Activated CD8-positive, alpha-beta T cell treated with anti-CD3 and anti-CD28 coated beads for 36 hours (primary cell): Measurements from ENCODE around the gene DLGAP1. TPM values are rescaled to one million over a fixed set of nuclear protein-coding genes. Genes with fewer than 3 reads are reported as not detected.

Experiments
- ATAC-seq: fragments of 200-7000 bp; cut with Tn5 transposase; one replicate; pipeline ENCODE4 v1.10.0; 2021; ENCODE audit warnings: mild to moderate bottlenecking, moderate library complexity
- CTCF ChIA-PET: fragments of 350-600 bp; sonication (Branson Sonifier 250); formaldehyde crosslinking; loops from one replicate; lab custom pipeline; 2021; ENCODE audit warnings: antibody characterized with exemption; lab: Charles Lee
- POLR2A ChIA-PET: fragments of 350-600 bp; sonication (Branson Sonifier 250); formaldehyde crosslinking; loops from one replicate; lab custom pipeline; 2021; ENCODE audit warnings: antibody characterized with exemption; lab: Charles Lee
- DNase-seq: peaks from one replicate; pipeline ENCODE4 v3.0.0-alpha.2; 2020
- H3K27ac Mint-ChIP-seq: one replicate; pipeline ENCODE4 v1.8.0; 2021; ENCODE audit warnings: mild to moderate bottlenecking, mixed read lengths
- H3K27me3 Mint-ChIP-seq: one replicate; pipeline ENCODE4 v1.8.0; 2021; ENCODE audit warnings: mixed read lengths
- H3K36me3 Mint-ChIP-seq: one replicate; pipeline ENCODE4 v1.8.0; 2021; ENCODE audit warnings: low read depth, mixed read lengths
- H3K4me1 Mint-ChIP-seq: one replicate; pipeline ENCODE4 v1.8.0; 2021; ENCODE audit warnings: low read depth, mixed read lengths
- H3K4me3 Mint-ChIP-seq: one replicate; pipeline ENCODE4 v1.8.0; 2021; ENCODE audit warnings: mild to moderate bottlenecking, moderate library complexity, mixed read lengths
- H3K9me3 Mint-ChIP-seq: one replicate; pipeline ENCODE4 v1.8.0; 2021; ENCODE audit warnings: mixed read lengths
- CTCF ChIP-seq: fragments of 200-600 bp; IDR thresholded peaks from one replicate; pipeline ENCODE4 v1.8.0; 2022; ENCODE audit warnings: antibody characterized with exemption, mild to moderate bottlenecking
- intact Hi-C: fragments of 100-400 bp; cut with micrococcal nuclease; formaldehyde crosslinking; loops from one replicate; pipeline ENCODE4 v1.10.0; 2022
- total RNA-seq, 2 experiments: library from RNA; stranded (reverse); gene quantifications; one replicate each; pipeline ENCODE4 v1.2.3, GENCODE V29; 2021

The DLGAP1 gene
- total RNA-seq, 2 experiments from 2014 or later, result not detected

GRCh38 chr18:3757361-3757760 is 697.7 kb downstream of the DLGAP1 start:
- no peak for ATAC-seq
- H3K27me3 Mint-ChIP-seq, result no peaks in the 10 kb centered on the region

GRCh38 chr18:3753106-3753505 is 702.0 kb downstream of the DLGAP1 start:
- ChIA-PET POLR2A (no interaction called here), CTCF (interaction anchor here (0.7 kb wide), 1 partner anchor 245 kb away, joined by 3 read pairs; no protein-coding TSS in a partner anchor)
- Mint-ChIP-seq H3K27ac (no peak overlapping the region), H3K4me3 (no peak overlapping the region), H3K4me1 (no peaks in the 10 kb centered on the region), H3K9me3 (no peaks in the 10 kb centered on the region), H3K27me3 (no peaks in the 10 kb centered on the region), H3K36me3 (no peaks in the 10 kb centered on the region)
- ATAC-seq (no peak), DNase-seq (no peak)
- intact Hi-C loops, result no loop called here
- TF ChIP-seq CTCF, result no peak

More at GRCh38 chr18:3757361-3757760, 697.7 kb downstream of the DLGAP1 start:
- POLR2A ChIA-PET, result no interaction called here
- TF ChIP-seq CTCF, result no peak
- Mint-ChIP-seq H3K27ac (no peak overlapping the region), H3K9me3 (no peaks in the 10 kb centered on the region), H3K36me3 (no peaks in the 10 kb centered on the region), H3K4me3 (no peak overlapping the region), H3K4me1 (no peaks in the 10 kb centered on the region)
- no peak for DNase-seq
- intact Hi-C loops, result no loop called here
- CTCF ChIA-PET, result interaction anchor here (4.2 kb wide), 1 partner anchor 14 kb away, joined by 22 read pairs; no protein-coding TSS in a partner anchor

- ATAC-seq (no peak), DNase-seq (no peak)
Measured at GRCh38 chr18:3748086-3748485, 707.0 kb downstream of the DLGAP1 start.

GRCh38 chr18:3747176-3747973 is 707.7 kb downstream of the DLGAP1 start:
- no peaks in the 10 kb centered on the region for H3K9me3 Mint-ChIP-seq
- intact Hi-C loops, result no loop called here
- ChIA-PET POLR2A (no interaction called here), CTCF (interaction anchor here (1.8 kb wide), 1 partner anchor 24 kb away, joined by 5 read pairs; no protein-coding TSS in a partner anchor)
- no peak for DNase-seq
- H3K4me1 Mint-ChIP-seq, result no peaks in the 10 kb centered on the region
- ATAC-seq, result no peak
- H3K4me3 Mint-ChIP-seq, result no peak overlapping the region
- no peaks in the 10 kb centered on the region for H3K36me3 Mint-ChIP-seq
- H3K27ac Mint-ChIP-seq, result no peak overlapping the region
- no peak for TF ChIP-seq CTCF
- peaks cover 2% of the 10 kb centered on the region for H3K27me3 Mint-ChIP-seq

More at GRCh38 chr18:3748086-3748485, 707.0 kb downstream of the DLGAP1 start:
- POLR2A ChIA-PET, result no interaction called here
- Mint-ChIP-seq H3K36me3 (no peaks in the 10 kb centered on the region), H3K27me3 (peaks cover 2% of the 10 kb centered on the region), H3K4me3 (no peak overlapping the region), H3K27ac (no peak overlapping the region), H3K9me3 (no peaks in the 10 kb centered on the region), H3K4me1 (no peaks in the 10 kb centered on the region)
- TF ChIP-seq CTCF, result no peak
- intact Hi-C loops, result no loop called here
- CTCF ChIA-PET, result interaction anchor here (1.8 kb wide), 1 partner anchor 24 kb away, joined by 5 read pairs; no protein-coding TSS in a partner anchor

- Mint-ChIP-seq H3K4me3 (no peak overlapping the region), H3K4me1 (no peaks in the 10 kb centered on the region), H3K27ac (no peak overlapping the region), H3K9me3 (peaks cover 7% of the 10 kb centered on the region), H3K27me3 (peaks cover 2% of the 10 kb centered on the region), H3K36me3 (no peaks in the 10 kb centered on the region)
- no peak for TF ChIP-seq CTCF
- CTCF ChIA-PET, result no interaction called here
- DNase-seq, result no peak
- POLR2A ChIA-PET, result no interaction called here
- no peak for ATAC-seq
- intact Hi-C loops, result no loop called here
Measured at GRCh38 chr18:3742541-3742940, 712.6 kb downstream of the DLGAP1 start.
